Liver (tissue), 9 donors: ENCODE measurements around the gene LRRC7. TPM values are rescaled to one million over a fixed set of nuclear protein-coding genes. Genes with fewer than 3 reads are reported as not detected.

ENCODE experiments used
- DNase-seq: peaks from one replicate; pipeline ENCODE4 v3.0.0-alpha.2; 2017; ENCODE audit warnings: low spot score
- H3K27ac ChIP-seq, 2 donors: one replicate each; pipeline ENCODE4 v1.7.0; 2013; ENCODE audit warnings: inconsistent platforms in 2 of 2, low read length in 2 of 2, control low read depth in 1 of 2, low read depth in 1 of 2, mild to moderate bottlenecking in 1 of 2
- H3K27me3 ChIP-seq, 4 donors: one replicate each; pipeline versions ENCODE4 v1.6.1 to v1.7.0; 2013; ENCODE audit warnings: low read length in 3 of 4, inconsistent platforms in 1 of 4, mild to moderate bottlenecking in 1 of 4, moderate library complexity in 1 of 4; ENCODE audit not compliant: control insufficient read depth in 4 of 4, insufficient read depth in 4 of 4
- H3K36me3 ChIP-seq, 4 donors: one replicate each; pipeline versions ENCODE4 v1.6.1 to v1.7.0; 2013; ENCODE audit warnings: low read length in 3 of 4, mild to moderate bottlenecking in 3 of 4, low read depth in 1 of 4, moderate library complexity in 1 of 4; ENCODE audit not compliant: control insufficient read depth in 4 of 4, insufficient read depth in 3 of 4
- H3K4me1 ChIP-seq, 4 donors: one replicate each; pipeline versions ENCODE4 v1.6.1 to v1.7.0; 2013; ENCODE audit warnings: low read length in 3 of 4, mild to moderate bottlenecking in 3 of 4, moderate library complexity in 1 of 4; ENCODE audit not compliant: control insufficient read depth in 4 of 4, insufficient read depth in 4 of 4
- H3K4me3 ChIP-seq, 3 donors: one replicate each; pipeline versions ENCODE4 v1.6.1 to v1.7.0; 2013; ENCODE audit warnings: low read length in 3 of 3, control low read depth in 1 of 3, low read depth in 1 of 3, mild to moderate bottlenecking in 1 of 3
- H3K9ac ChIP-seq, 2 donors: one replicate each; pipeline ENCODE4 v1.7.0; 2013; ENCODE audit warnings: low read length in 2 of 2, mild to moderate bottlenecking in 2 of 2, moderate library complexity in 2 of 2, control low read depth in 1 of 2, low read depth in 1 of 2
- H3K9me3 ChIP-seq, 4 donors: one replicate each; pipeline versions ENCODE4 v1.6.1 to v1.7.0; 2013; ENCODE audit warnings: low read length in 3 of 4; ENCODE audit not compliant: control insufficient read depth in 4 of 4
- EGR1 ChIP-seq, 2 donors: IDR thresholded peaks; 2 replicates each; pipeline ENCODE4 v1.6.1; 2016 to 2018; ENCODE audit warnings: antibody characterized with exemption in 2 of 2, low read depth in 2 of 2
- FOXA2 ChIP-seq: IDR thresholded peaks from 2 replicates; pipeline ENCODE4 v1.6.1; 2016; ENCODE audit warnings: antibody characterized with exemption
- GABPA ChIP-seq, 2 donors: IDR thresholded peaks in 1 of 2; conservative IDR thresholded peaks in 1 of 2; 2 replicates each; pipeline ENCODE4 v1.6.1; 2016; ENCODE audit warnings: antibody characterized with exemption in 2 of 2, mild to moderate bottlenecking in 1 of 2, moderate library complexity in 1 of 2
- HNF4A ChIP-seq, 2 donors: conservative IDR thresholded peaks; 2 replicates each; pipeline ENCODE4 v1.6.1; 2016; ENCODE audit warnings: antibody characterized with exemption in 2 of 2, mild to moderate bottlenecking in 2 of 2
- HNF4G ChIP-seq: IDR thresholded peaks from 2 replicates; pipeline ENCODE4 v1.6.1; 2016; ENCODE audit warnings: antibody characterized with exemption
- JUND ChIP-seq, 2 donors: IDR thresholded peaks; 2 replicates each; pipeline ENCODE4 v1.6.1; 2016; ENCODE audit warnings: antibody characterized with exemption in 2 of 2
- MAX ChIP-seq: IDR thresholded peaks from 2 replicates; pipeline ENCODE4 v1.6.1; 2016; ENCODE audit warnings: antibody characterized with exemption
- NR2F2 ChIP-seq: IDR thresholded peaks from 2 replicates; pipeline ENCODE4 v1.6.1; 2016; ENCODE audit warnings: antibody characterized with exemption
- RAD21 ChIP-seq, 2 donors: IDR thresholded peaks; 2 replicates each; pipeline ENCODE4 v1.6.1; 2016; ENCODE audit warnings: antibody characterized with exemption in 2 of 2, mild to moderate bottlenecking in 2 of 2
- SP1 ChIP-seq: IDR thresholded peaks from 2 replicates; pipeline ENCODE4 v1.6.1; 2018; ENCODE audit warnings: antibody characterized with exemption, mild to moderate bottlenecking
- TAF1 ChIP-seq: conservative IDR thresholded peaks from 2 replicates; pipeline ENCODE4 v1.6.1; 2016; ENCODE audit warnings: antibody characterized with exemption, mild to moderate bottlenecking
- YY1 ChIP-seq: IDR thresholded peaks from 2 replicates; pipeline ENCODE4 v1.6.1; 2016; ENCODE audit warnings: antibody characterized with exemption, mild to moderate bottlenecking
- WGBS: extraction: QIAGEN DNeasy Blood & Tissue Kit; methylation state at CpG from one replicate; pipeline ENCODE4 v1.1.7; 2013; 5-methylcytosine and 5-hydroxymethylcytosine counted together
- polyA plus RNA-seq, 2 donors: library from polyadenylated mRNA; stranded (reverse) in 1 of 2; unstranded in 1 of 2; fragments of 200-250 nt in 1 of 2; fragments of >200 nt in 1 of 2; fragmentation: Nextera tagmentation in 1 of 2; extraction: Ambion mirVana in 1 of 2; gene quantifications; one replicate each; pipeline versions ENCODE4 v1.2.1 to v1.2.3, GENCODE V29; 2013 to 2015
- total RNA-seq, 2 donors: library from RNA; depleted of rRNA; stranded (reverse); fragments of >200 nt; gene quantifications; one replicate each; pipeline ENCODE4 v1.2.3, GENCODE V29; 2014
- TF ChIP-seq, protein P1 (sequence below): IDR thresholded peaks from 2 replicates; pipeline ENCODE4 v1.6.1; 2016; ENCODE audit warnings: antibody characterized with exemption
- TF ChIP-seq, protein P2 (sequence below): fragments of 150-350 bp; IDR thresholded peaks from 2 replicates; pipeline ENCODE4 v1.5.1; 2017; ENCODE audit warnings: improper control_type of control experiment, low read depth, low read length; ENCODE audit not compliant: missing input control
- TF ChIP-seq, protein P3 (sequence below): IDR thresholded peaks from 2 replicates; pipeline ENCODE4 v1.6.1; 2016; ENCODE audit warnings: antibody characterized with exemption
- donor health status: healthy.
- donor health status: healthy.
- donor health status: healthy.
- donor health status: healthy.
- donor health status: healthy.

LRRC7 gene
- total and polyA plus RNA-seq, 4 donors, result 0.08 to 1.1 (median 0.67) TPM

GRCh38 chr1:70150444-70150843 lies 582.7 kb downstream of the LRRC7 start:
- Histone ChIP-seq H3K27ac (no peak overlapping the region), H3K4me3 (no peak overlapping the region), H3K27me3 (no peaks in the 10 kb centered on the region), H3K9ac (no peak overlapping the region), H3K36me3 (peaks cover 1 to 31% (median 10%) of the 10 kb centered on the region in 4 donors), H3K4me1 (no peaks in the 10 kb centered on the region), H3K9me3 (no peaks in the 10 kb centered on the region)
- WGBS, result 97% methylated on average over 1 of the region's 1 CpG
- DNase-seq, result no peak
- no peak for TF ChIP-seq HNF4G
- no peak for TF ChIP-seq GABPA (IDR thresholded peaks at IDR 0.05 in 1 of 2, conservative IDR thresholded peaks at IDR 0.05 in 1 of 2)
- no peak for TF ChIP-seq TAF1
- no peak for TF ChIP-seq SP1
- TF ChIP-seq FOXA2, result no peak
- TF ChIP-seq JUND (IDR thresholded peaks at IDR 0.05), result no peak
- TF ChIP-seq HNF4A (conservative IDR thresholded peaks at IDR 0.05), result no peak

GRCh38 chr1:70153739-70154138 lies 586.0 kb downstream of the LRRC7 start:
- Histone ChIP-seq H3K4me1 (no peaks in the 10 kb centered on the region), H3K27ac (no peak overlapping the region), H3K9ac (no peak overlapping the region), H3K9me3 (no peaks in the 10 kb centered on the region), H3K4me3 (no peak overlapping the region), H3K36me3 (peaks cover 1 to 20% (median 5%) of the 10 kb centered on the region in 4 donors), H3K27me3 (no peaks in the 10 kb centered on the region)
- TF ChIP-seq HNF4G, result no peak
- TF ChIP-seq MAX, result no peak
- no peak for TF ChIP-seq HNF4A (conservative IDR thresholded peaks at IDR 0.05)
- no peak for TF ChIP-seq GABPA (IDR thresholded peaks at IDR 0.05 in 1 of 2, conservative IDR thresholded peaks at IDR 0.05 in 1 of 2)
- TF ChIP-seq TAF1, result no peak
- TF ChIP-seq YY1, result no peak
- no peak for TF ChIP-seq EGR1 (IDR thresholded peaks at IDR 0.05; ENCODE audit: low read depth in 2 of 2)
- TF ChIP-seq JUND (IDR thresholded peaks at IDR 0.05), result no peak
- TF ChIP-seq, protein P1, sequence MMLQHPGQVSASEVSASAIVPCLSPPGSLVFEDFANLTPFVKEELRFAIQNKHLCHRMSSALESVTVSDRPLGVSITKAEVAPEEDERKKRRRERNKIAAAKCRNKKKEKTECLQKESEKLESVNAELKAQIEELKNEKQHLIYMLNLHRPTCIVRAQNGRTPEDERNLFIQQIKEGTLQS, result no peak
- no peak for TF ChIP-seq SP1
- TF ChIP-seq, protein P2, sequence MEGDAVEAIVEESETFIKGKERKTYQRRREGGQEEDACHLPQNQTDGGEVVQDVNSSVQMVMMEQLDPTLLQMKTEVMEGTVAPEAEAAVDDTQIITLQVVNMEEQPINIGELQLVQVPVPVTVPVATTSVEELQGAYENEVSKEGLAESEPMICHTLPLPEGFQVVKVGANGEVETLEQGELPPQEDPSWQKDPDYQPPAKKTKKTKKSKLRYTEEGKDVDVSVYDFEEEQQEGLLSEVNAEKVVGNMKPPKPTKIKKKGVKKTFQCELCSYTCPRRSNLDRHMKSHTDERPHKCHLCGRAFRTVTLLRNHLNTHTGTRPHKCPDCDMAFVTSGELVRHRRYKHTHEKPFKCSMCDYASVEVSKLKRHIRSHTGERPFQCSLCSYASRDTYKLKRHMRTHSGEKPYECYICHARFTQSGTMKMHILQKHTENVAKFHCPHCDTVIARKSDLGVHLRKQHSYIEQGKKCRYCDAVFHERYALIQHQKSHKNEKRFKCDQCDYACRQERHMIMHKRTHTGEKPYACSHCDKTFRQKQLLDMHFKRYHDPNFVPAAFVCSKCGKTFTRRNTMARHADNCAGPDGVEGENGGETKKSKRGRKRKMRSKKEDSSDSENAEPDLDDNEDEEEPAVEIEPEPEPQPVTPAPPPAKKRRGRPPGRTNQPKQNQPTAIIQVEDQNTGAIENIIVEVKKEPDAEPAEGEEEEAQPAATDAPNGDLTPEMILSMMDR, result no peak
- 98% methylated on average over 3 of the region's 3 CpGs for WGBS
- no peak for DNase-seq

DNA sequence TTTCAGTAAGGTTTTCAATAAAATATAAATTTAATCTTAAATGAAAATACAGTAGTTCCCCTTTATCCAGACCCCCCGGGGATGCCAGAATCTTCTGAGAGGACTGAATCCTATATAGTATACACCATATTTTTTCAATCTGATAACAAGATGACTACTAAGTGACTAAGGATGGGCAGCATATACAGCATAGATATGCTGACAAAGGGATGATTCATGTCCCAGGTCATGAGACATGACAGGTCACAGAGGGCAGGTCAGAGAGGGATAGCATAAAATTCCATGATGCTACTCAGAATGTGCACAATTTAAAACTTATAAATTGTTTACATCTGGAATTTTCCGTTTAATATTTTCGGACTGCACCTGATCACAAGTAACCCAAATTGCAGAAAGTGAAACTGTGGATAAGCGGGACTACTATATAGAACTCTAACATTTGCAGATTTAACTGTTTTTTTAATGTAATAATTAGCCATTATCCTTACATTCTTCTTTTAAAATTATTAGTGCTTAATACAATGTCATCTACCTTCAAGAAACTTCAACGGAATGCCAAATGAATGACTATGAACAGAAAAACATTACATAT lies 588.9 kb downstream of the LRRC7 start:
- DNase-seq, result no peak
- Histone ChIP-seq H3K27ac (no peak overlapping the region), H3K36me3 (peaks cover 0 to 13% (median 5%) of the 10 kb centered on the region in 4 donors), H3K4me1 (no peaks in the 10 kb centered on the region), H3K9me3 (no peaks in the 10 kb centered on the region), H3K4me3 (no peak overlapping the region), H3K9ac (no peak overlapping the region), H3K27me3 (no peaks in the 10 kb centered on the region)
- TF ChIP-seq HNF4A (conservative IDR thresholded peaks at IDR 0.05) (no peak), EGR1 (IDR thresholded peaks at IDR 0.05; ENCODE audit: low read depth in 2 of 2) (no peak), RAD21 (IDR thresholded peaks at IDR 0.05) (no peak), NR2F2 (no peak), TAF1 (no peak), HNF4G (no peak), GABPA (IDR thresholded peaks at IDR 0.05 in 1 of 2, conservative IDR thresholded peaks at IDR 0.05 in 1 of 2) (no peak), JUND (IDR thresholded peaks at IDR 0.05) (no peak), YY1 (no peak)
- TF ChIP-seq, protein P1, result no peak
- TF ChIP-seq, protein P3, sequence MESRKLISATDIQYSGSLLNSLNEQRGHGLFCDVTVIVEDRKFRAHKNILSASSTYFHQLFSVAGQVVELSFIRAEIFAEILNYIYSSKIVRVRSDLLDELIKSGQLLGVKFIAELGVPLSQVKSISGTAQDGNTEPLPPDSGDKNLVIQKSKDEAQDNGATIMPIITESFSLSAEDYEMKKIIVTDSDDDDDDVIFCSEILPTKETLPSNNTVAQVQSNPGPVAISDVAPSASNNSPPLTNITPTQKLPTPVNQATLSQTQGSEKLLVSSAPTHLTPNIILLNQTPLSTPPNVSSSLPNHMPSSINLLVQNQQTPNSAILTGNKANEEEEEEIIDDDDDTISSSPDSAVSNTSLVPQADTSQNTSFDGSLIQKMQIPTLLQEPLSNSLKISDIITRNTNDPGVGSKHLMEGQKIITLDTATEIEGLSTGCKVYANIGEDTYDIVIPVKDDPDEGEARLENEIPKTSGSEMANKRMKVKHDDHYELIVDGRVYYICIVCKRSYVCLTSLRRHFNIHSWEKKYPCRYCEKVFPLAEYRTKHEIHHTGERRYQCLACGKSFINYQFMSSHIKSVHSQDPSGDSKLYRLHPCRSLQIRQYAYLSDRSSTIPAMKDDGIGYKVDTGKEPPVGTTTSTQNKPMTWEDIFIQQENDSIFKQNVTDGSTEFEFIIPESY, result no peak
- WGBS, result 97% methylated on average over 5 of the region's 5 CpGs
